ENCODE data around the gene NPHP4. TPM values are rescaled to one million over a fixed set of nuclear protein-coding genes. Genes with fewer than 3 reads are reported as not detected.

NPHP4 gene
- total RNA-seq, 6 experiments from 2014 or later: 5.0 to 6.8 (median 6.0) TPM

DNA sequence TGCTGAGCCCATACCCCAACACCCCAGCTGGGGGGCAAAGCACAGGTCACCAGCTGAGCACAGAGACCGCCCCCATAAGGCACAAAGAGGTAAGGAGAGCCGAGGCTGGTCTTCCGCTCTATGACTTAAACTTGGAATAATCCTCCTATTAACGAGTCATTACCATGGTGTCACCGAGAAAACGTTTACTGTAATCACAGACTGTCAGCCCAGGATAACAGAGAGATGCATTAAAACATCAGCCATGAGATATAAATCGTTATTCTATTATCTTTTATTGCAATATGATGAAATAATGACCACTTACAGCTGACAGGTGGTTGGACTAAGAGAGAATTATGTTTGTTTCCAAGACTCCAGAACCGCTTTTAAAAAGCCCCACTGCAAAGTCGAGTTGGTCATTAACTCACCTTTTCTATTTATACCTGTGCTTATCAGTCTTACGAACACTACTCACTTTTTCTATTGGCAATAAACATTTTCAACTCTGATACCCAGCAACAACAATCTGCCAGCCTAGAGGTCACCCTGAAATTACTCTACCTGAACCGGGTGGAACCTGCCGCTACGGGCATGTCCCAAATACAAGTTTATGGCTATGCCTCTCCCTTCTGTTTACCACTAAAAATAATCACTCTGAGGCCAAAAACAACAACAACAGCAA lies 21.5 kb downstream of the NPHP4 start:
- H3K4me1 Mint-ChIP-seq (ENCODE audit: low read depth): no peaks in the 10 kb centered on the region; the same call in 1 of the 2 replicates
- DNase-seq: no peak
- H3K27ac Mint-ChIP-seq: no peak overlapping the region
- no peaks in the 10 kb centered on the region for H3K36me3 Mint-ChIP-seq (ENCODE audit: low read depth)
- no peaks in the 10 kb centered on the region; the same call in 1 of the 2 replicates for H3K27me3 Mint-ChIP-seq (ENCODE audit: insufficient read depth)
- TF ChIP-seq, protein P1, sequence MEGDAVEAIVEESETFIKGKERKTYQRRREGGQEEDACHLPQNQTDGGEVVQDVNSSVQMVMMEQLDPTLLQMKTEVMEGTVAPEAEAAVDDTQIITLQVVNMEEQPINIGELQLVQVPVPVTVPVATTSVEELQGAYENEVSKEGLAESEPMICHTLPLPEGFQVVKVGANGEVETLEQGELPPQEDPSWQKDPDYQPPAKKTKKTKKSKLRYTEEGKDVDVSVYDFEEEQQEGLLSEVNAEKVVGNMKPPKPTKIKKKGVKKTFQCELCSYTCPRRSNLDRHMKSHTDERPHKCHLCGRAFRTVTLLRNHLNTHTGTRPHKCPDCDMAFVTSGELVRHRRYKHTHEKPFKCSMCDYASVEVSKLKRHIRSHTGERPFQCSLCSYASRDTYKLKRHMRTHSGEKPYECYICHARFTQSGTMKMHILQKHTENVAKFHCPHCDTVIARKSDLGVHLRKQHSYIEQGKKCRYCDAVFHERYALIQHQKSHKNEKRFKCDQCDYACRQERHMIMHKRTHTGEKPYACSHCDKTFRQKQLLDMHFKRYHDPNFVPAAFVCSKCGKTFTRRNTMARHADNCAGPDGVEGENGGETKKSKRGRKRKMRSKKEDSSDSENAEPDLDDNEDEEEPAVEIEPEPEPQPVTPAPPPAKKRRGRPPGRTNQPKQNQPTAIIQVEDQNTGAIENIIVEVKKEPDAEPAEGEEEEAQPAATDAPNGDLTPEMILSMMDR (IDR thresholded peaks at IDR 0.05): no peak
- H3K9me3 Mint-ChIP-seq: no peaks in the 10 kb centered on the region
- H3K4me3 Mint-ChIP-seq: no peak overlapping the region

DNA sequence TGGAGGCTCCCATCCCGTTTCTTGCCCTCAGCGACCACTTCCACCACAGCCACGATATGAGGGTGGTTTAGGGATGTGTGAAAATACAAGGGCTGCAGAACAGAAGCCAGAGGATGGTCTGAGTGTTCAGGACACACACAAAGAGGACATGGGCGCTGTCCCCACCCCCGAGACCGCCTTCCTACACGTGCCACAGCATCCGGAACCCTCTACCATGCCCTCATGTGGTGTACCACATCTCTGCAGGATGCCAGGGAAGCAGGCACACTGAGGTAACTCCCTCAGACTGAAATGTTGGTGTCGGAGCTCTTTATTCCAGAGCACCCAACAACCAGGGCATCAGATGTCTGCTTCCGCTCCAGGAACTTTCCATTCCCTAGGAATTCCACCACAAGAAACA lies 23.1 kb downstream of the NPHP4 start:
- Mint-ChIP-seq H3K27me3 (ENCODE audit: insufficient read depth) (no peaks in the 10 kb centered on the region; the same call in 1 of the 2 replicates), H3K27ac (no peak overlapping the region), H3K9me3 (no peaks in the 10 kb centered on the region), H3K4me3 (no peak overlapping the region), H3K36me3 (ENCODE audit: low read depth) (no peaks in the 10 kb centered on the region), H3K4me1 (ENCODE audit: low read depth) (no peaks in the 10 kb centered on the region; the same call in 1 of the 2 replicates)
- TF ChIP-seq, protein P1 (IDR thresholded peaks at IDR 0.05): no peak
- DNase-seq: no peak

DNA sequence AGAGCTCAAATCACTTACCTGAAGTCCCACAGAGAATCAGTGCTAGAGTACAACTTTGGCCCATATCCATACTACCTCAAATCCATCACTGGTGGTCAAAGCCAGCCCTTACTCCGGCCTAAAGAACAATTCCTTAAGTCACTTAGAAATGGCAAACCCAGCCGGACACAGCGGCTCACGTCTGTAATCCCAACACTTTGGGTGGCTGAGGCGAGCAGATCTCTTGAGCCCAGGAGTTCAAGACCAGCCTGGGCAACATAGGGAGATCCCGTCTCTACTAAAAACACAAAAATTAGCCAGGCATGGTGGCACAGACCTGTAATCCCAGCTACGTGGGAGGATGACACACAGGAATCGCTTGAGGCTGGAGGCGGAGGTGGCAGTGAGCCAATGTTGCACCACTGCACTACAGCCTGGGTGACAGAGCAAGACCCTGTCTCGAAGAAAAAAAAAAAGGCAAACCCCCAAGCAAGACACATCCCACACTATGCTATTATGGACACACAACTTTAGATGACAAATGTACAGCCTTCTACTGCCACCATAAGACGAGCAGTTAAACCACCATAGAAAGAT lies 24.0 kb downstream of the NPHP4 start:
- Mint-ChIP-seq H3K27me3 (ENCODE audit: insufficient read depth) (no peaks in the 10 kb centered on the region; the same call in 1 of the 2 replicates), H3K27ac (no peak overlapping the region), H3K9me3 (no peaks in the 10 kb centered on the region), H3K4me3 (no peak overlapping the region), H3K36me3 (ENCODE audit: low read depth) (no peaks in the 10 kb centered on the region), H3K4me1 (ENCODE audit: low read depth) (no peaks in the 10 kb centered on the region; the same call in 1 of the 2 replicates)
- TF ChIP-seq, protein P1 (IDR thresholded peaks at IDR 0.05): no peak
- DNase-seq: no peak

DNA sequence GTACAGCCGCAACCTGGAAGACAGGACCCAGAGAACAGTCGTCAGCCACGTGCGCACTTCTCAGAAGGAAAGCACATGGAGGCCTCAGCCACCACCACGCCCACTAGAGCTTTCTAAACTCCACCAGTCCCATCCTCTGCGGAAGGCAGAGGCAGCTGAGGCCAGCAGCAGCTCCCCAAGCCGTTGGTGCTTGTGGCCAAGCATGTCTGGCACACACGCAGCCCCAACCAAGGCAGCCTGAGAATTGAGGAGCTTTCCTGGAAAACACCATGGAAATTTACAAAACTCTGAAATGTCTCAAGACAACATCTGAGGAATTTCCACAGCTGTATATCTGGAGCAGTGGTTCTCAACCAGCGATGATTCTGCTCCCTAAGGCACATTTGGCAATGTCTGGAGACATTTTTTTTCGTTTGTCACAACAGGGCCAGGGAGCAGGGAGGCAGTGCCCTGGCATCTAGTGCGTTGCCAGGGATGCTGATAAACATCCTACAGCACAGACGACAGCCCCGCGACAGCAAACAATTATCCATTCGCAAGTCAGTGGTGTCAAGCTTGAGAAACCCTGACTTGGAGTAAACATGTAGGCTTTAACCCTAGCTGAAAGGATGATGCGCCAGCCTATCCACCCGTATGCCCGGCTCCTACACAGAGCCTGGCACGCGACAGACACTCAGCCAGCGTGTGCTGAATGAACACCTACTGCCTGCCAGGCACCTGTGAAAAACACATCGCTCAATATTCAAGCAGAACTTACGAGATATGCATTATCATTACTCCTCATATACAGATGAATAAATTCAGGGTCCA lies 24.7 kb downstream of the NPHP4 start:
- TF ChIP-seq, protein P1 (IDR thresholded peaks at IDR 0.05): no peak
- no peak overlapping the region for H3K27ac Mint-ChIP-seq
- no peak for DNase-seq
- H3K4me1 Mint-ChIP-seq (ENCODE audit: low read depth): no peaks in the 10 kb centered on the region; the same call in 1 of the 2 replicates
- no peak overlapping the region for H3K4me3 Mint-ChIP-seq
- H3K9me3 Mint-ChIP-seq: no peaks in the 10 kb centered on the region
- H3K36me3 Mint-ChIP-seq (ENCODE audit: low read depth): no peaks in the 10 kb centered on the region
- H3K27me3 Mint-ChIP-seq (ENCODE audit: insufficient read depth): no peaks in the 10 kb centered on the region; the same call in 1 of the 2 replicates

DNA sequence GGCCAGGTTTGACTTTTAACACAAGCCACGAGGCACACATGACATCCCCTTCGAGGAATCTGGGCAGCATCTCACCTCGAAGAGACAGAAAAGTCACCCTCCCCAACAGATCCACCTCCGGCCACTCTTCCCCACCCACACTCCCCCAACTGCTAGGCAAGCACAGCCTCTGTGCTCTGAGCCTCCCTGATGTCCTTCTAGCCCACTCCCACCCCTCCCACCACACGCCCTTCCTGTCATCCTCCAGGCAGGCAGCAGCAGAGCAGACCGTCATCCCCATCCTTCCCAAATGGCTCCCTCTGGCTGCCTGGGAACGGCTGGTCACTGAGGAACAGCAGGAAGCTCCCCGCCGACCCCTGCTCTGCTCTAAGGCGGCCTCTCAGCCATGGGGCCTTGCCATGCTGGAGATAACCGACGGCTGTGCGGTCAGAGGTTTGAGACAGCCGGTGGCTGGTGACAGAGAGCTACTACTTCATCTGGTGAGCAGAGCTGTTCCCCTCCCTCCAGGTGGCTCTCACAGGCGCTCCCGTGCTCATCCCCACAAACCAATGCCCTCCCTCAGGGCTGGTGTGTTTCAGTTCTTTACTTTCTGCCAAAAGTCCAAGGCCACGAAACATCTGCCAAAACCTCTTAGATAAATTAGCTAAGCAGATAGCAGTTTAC lies 25.6 kb downstream of the NPHP4 start:
- DNase-seq: no peak
- no peak overlapping the region for H3K27ac Mint-ChIP-seq
- H3K9me3 Mint-ChIP-seq: no peaks in the 10 kb centered on the region
- H3K27me3 Mint-ChIP-seq (ENCODE audit: insufficient read depth): no peaks in the 10 kb centered on the region
- TF ChIP-seq, protein P1 (IDR thresholded peaks at IDR 0.05): no peak
- H3K4me3 Mint-ChIP-seq: no peak overlapping the region
- H3K4me1 Mint-ChIP-seq (ENCODE audit: low read depth): no peaks in the 10 kb centered on the region; the same call in 1 of the 2 replicates
- H3K36me3 Mint-ChIP-seq (ENCODE audit: low read depth): no peaks in the 10 kb centered on the region
